Pulmonary artery endothelial cell (primary cell): Measurements from ENCODE around the gene SLC16A5. TPM values are rescaled to one million over a fixed set of nuclear protein-coding genes. Genes with fewer than 3 reads are reported as not detected.
"Not testable (repeated sequence)": the region's sequence is repeated elsewhere in the genome, so short reads cannot be mapped to it uniquely, and the experiment has no call there.

ENCODE experiments used
- DNase-seq: peaks from one replicate; pipeline ENCODE4 v3.0.0-alpha.2; 2011; ENCODE audit warnings: low read depth, low spot score
- total RNA-seq: library from RNA; depleted of rRNA; stranded (reverse); fragments of >200 nt; gene quantifications from 2 replicates; pipeline ENCODE4 v1.2.3, GENCODE V29; 2014

Gene SLC16A5
- 5.0 and 7.1 TPM in 2 replicates for total RNA-seq

GRCh38 chr17:75087558-75088453 lies at the start of gene SLC16A5:
Gene SLC16A5 (plus strand): TSS chr17:75087954. CDS start chr17:75093637, 5,683 bp downstream.
- no peak for DNase-seq

GRCh38 chr17:75039238-75039637 lies 48.5 kb upstream of the SLC16A5 start:
- DNase-seq = no peak

GRCh38 chr17:75041656-75042280 lies 46.0 kb upstream of the SLC16A5 start:
- DNase-seq = no peak

- DNase-seq = not testable (repeated sequence)
Observed at GRCh38 chr17:75043789-75044188, 44.0 kb upstream of the SLC16A5 start.

- DNase-seq = no peak
Observed at GRCh38 chr17:75044716-75045115, 43.0 kb upstream of the SLC16A5 start.

- not testable (repeated sequence) for DNase-seq
Observed at GRCh38 chr17:75045946-75046406, 41.8 kb upstream of the SLC16A5 start.

GRCh38 chr17:75046407-75047289 lies 41.1 kb upstream of the SLC16A5 start, which contains the start of the genes ATP5PD and KCTD2:
Gene ATP5PD (minus strand): TSS chr17:75046969. CDS start chr17:75042650, 4,319 bp downstream.
Gene KCTD2 (plus strand): TSS chr17:75047225. CDS start chr17:75047251, 26 bp downstream.
- DNase-seq = peak; percentile 91

GRCh38 chr17:75047398-75048098 lies 40.2 kb upstream of the SLC16A5 start:
- no peak for DNase-seq

GRCh38 chr17:75048249-75048878 lies 39.4 kb upstream of the SLC16A5 start:
- DNase-seq = no peak

- DNase-seq = no peak
Observed at GRCh38 chr17:75049057-75049456, 38.7 kb upstream of the SLC16A5 start.

- no peak for DNase-seq
Observed at GRCh38 chr17:75049706-75050105, 38.0 kb upstream of the SLC16A5 start.

- DNase-seq = no peak
Observed at GRCh38 chr17:75051941-75052340, 35.8 kb upstream of the SLC16A5 start.

- peak; percentile 27 for DNase-seq
Observed at GRCh38 chr17:75059369-75060345, 28.1 kb upstream of the SLC16A5 start.

GRCh38 chr17:75060434-75061054 lies 27.2 kb upstream of the SLC16A5 start:
- DNase-seq = no peak

GRCh38 chr17:75061055-75061438 lies 26.7 kb upstream of the SLC16A5 start:
- no peak for DNase-seq

GRCh38 chr17:75061618-75062017 lies 26.1 kb upstream of the SLC16A5 start:
- no peak for DNase-seq

GRCh38 chr17:75063201-75063600 lies 24.6 kb upstream of the SLC16A5 start:
- DNase-seq = no peak

- no peak for DNase-seq
Observed at GRCh38 chr17:75063626-75064025, 24.1 kb upstream of the SLC16A5 start.

GRCh38 chr17:75064040-75064439 lies 23.7 kb upstream of the SLC16A5 start:
- DNase-seq = no peak
